HG03442 (cell line): ENCODE measurements around the gene TRIM7.
"Not testable (repeated sequence)": the region's sequence is repeated elsewhere in the genome, so short reads cannot be mapped to it uniquely, and the experiment has no call there.

ENCODE experiments used
- ATAC-seq: cut with Tn5 transposase; IDR thresholded peaks from one replicate; pipeline ENCODE4 v1.9.1; 2021; ENCODE audit warnings: mild to moderate bottlenecking, moderate library complexity; ENCODE audit not compliant: unreplicated experiment

Gene TRIM7

DNA sequence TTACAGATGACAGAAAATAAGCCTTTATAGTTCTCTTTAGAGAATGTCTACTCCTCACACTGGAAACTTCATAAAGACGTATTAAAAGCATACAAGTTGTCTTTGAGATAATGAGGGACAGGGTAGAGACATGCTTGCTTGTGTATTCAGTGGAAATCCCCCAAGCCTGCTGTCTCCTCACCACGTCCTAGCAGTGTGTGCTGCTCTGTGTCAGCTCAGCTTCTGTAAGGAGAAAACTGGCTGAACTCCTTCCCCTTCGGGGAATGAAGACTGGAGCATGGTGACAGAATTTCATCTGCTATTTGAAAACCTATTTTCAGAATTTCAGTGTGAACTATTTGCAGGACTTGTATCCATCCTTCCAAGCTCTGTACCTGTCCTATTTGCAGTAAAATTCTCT lies 48.2 kb downstream of the TRIM7 start:
- ATAC-seq = no peak

DNA sequence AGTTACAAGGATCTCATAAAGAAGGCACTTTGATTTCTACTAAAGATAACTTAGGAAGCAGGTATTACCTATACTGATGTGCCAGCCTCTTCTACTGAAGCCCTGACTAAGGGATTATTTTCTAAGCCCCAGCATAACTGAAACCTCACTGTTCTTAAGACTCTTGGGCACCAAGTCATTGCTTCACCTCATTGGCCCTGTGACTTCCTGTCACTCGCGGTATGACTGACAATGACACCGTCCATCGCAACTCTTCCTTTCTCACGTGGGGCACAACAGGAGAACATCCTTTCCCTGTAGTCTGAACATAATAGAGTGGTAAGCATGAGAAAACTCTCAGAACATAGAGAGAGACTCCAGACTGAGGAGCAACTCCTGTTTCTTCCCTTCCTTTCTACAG lies 51.2 kb downstream of the TRIM7 start:
- ATAC-seq = no peak

DNA sequence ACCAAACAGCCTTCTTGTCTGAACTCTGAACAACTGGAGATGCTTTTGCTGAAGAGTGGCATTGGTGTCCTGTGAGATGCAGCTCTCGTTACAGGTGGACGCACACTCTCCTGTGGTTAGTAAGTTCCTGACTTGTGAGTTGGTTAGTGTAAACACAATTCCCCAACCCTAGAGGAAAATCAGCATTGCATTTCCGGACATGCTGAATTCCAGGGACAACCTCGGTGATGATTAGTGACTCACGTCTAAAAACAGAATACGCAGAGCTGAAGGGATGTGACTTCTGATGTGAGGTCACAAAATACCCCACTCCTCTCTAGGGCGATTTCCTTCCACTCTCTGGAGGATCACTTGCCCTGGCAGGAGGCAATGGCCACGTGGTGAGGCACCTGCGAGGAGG lies 52.6 kb downstream of the TRIM7 start:
- ATAC-seq = no peak

DNA sequence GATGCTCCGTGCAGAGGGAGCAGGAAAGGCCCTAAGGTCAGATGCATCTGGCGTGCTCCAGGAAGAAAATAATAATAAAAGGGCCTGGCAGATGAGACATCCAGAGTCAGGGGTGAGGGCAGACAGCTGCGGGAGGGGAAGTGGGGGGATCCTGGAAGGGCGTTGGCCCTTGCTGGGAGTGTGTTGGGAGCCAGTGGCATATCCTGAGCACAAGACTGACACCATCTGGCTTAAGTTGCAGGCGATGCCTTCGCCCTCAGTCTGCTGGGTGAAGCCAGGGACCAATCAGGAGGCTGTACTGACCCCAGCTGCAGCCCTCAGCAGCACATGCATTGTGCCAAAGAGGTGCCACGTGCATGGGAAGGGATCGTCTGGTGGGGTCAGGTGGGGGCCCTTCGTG lies 53.9 kb downstream of the TRIM7 start:
- ATAC-seq = no peak

DNA sequence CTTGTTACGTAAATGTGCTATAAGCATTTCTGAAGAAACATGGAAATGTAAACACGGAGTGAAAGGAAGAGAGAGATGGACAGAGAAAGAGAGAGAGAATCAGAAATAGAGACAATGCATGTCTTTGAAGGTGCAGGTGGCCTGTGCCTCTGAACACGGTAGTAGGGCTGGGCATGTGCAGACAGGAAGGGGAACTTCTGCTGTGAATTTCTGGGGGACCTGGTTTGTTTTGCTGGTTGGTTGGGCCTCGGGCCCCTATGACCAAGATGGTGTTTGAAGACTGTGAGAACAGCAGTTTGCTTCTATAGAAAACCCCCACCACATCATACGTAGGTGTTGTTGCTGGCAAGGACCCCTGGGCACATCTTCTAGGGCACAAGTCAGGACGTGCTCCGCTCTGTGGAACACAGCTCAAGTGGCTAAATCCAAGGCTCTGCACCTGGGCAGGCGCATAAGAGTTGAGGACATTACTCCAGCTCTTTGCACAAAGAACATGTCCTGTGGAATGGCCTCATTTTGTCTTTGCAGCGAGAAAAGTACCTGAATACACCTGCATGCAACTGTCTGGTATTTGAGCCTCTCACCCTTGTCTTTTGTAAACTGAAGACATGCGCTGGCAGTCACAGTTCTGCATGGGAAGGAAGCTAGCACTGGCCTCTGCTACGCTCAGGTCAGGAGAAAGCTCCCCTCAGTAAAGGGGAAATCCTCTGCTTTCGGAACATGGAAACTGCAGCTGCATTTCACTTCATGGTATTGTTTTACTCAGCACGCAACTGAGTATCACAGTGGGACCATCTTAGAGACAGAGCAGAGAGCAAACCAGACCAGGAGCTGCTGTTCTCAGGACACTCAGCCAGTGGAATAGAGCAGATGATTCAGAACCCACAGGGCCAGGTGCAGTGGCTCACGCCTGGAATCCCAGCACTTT lies 54.9 kb downstream of the TRIM7 start:
- no peak for ATAC-seq

DNA sequence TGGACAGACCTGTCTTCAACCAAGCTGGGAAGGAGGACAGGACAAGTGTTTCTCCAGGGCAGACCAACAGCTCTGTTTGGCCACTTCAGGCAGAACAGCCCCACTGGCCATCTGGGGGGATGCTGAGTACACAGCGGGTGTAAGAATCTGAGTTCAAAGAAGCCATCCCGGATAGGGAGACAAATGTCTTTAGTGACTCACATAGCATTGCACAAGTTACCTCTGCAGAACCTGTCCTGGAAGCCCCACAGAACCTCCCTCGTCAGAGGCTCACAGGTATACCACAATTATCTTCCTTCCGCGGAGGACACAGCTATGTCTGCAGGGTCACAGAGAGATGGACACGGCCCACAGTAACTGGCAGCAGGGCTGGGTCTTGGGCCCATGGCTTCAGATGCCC lies 55.6 kb downstream of the TRIM7 start:
- ATAC-seq = no peak

DNA sequence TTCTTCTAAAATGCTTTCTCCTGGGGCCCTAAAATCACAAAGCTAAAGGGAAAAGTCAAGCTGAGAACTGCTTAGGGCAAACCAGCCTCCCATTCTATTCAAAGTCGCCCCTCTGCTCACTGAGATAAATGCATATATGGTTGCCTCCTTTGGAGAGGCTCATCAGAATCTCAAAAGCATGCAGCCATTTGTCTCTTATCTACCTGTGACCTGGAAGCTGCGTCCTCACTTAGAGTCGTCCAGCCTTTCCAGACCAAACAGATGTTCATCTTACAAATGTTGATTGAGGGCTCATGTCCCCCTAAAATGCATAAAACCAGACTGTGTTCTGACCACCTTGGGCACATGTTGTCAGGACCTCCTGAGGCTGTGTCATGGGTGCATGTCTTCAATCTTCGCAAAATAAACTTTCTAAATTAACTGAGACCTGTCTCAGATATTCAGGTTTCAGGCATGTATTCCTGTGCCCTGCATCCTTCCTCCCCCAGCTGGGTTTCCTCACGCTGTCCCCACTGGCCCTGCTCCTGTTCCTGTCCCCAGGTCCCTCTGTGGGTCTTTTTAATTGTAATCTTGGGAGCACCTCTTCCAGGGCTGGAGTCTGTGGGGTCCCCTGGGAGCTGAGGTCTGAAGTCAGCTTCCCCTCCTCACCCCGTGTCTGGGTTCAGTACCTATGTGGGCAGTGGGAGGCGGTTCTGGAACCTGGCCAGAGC lies 57.9 kb downstream of the TRIM7 start, which contains the start of gene OR2V2:
Gene OR2V2, plus strand, starts transcription at position 660 of the 710 bp plus-strand sequence. CDS start 7,357 bp downstream, outside the sequence.
- not testable (repeated sequence) for ATAC-seq

DNA sequence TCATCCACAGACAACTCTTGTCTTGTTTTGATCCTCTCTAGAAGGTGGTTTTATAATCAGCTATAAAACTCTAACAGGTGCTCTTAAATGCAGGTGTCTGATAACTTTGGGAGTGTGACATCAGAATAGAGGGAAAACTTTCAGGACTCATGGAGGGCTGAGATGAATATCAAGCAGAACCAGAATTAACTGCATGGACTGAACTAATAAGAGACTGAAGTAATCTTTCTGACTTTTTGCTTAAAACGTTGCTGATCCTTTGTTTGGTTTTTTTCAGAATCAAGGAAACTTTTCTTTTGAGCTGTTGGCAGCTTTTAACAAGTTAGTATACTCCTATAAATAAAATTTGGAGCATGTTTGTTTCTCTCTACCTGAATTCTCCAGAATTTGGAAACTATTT lies 59.9 kb downstream of the TRIM7 start:
- no peak for ATAC-seq
